CD4-positive, alpha-beta T cell treated with Interferon gamma for 1 hour (primary cell): Measurements from ENCODE around the gene PCDHA4.
"Not testable (repeated sequence)": the region's sequence is repeated elsewhere in the genome, so short reads cannot be mapped to it uniquely, and the experiment has no call there.

Experiments used
- DNase-seq: peaks from one replicate; pipeline ENCODE4 v3.0.0-alpha.2; 2020

Gene PCDHA4

DNA sequence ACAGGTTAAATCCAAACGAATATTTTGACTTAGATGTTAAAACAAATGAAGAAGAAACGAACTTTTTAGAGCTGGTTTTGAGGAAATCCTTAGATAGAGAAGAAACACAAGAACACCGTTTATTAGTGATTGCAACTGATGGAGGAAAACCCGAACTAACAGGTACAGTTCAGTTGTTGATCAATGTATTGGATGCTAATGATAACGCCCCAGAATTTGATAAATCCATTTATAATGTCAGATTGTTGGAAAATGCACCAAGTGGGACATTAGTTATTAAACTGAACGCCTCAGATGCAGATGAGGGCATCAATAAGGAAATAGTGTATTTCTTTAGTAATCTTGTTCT, 15.4 kb downstream of the PCDHA4 start:
- no peak for DNase-seq

DNA sequence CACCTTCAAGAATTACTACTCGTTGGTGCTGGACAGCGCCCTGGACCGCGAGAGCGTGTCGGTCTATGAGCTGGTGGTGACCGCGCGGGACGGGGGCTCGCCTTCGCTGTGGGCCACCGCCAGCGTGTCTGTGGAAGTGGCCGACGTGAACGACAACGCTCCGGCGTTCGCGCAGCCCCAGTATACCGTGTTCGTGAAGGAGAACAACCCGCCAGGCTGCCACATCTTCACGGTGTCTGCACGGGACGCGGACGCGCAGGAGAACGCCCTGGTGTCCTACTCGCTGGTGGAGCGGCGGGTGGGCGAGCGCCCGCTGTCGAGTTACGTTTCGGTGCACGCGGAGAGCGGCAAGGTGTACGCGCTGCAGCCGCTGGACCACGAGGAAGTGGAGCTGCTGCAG, 16.1 kb downstream of the PCDHA4 start:
- DNase-seq = not testable (repeated sequence)

DNA sequence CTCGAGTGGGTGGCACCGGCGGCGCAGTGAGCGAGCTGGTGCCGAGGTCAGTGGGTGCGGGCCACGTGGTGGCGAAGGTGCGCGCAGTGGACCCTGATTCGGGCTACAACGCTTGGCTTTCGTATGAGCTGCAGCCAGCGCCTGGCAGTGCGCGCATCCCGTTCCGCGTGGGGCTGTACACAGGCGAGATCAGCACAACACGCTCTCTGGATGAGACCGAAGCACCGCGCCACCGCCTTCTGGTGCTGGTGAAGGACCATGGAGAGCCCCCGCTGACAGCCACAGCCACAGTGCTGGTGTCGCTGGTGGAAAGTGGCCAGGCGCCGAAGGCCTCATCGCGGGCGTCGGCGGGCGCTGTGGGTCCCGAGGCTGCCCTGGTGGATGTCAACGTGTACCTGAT, 16.6 kb downstream of the PCDHA4 start:
- no peak for DNase-seq

DNA sequence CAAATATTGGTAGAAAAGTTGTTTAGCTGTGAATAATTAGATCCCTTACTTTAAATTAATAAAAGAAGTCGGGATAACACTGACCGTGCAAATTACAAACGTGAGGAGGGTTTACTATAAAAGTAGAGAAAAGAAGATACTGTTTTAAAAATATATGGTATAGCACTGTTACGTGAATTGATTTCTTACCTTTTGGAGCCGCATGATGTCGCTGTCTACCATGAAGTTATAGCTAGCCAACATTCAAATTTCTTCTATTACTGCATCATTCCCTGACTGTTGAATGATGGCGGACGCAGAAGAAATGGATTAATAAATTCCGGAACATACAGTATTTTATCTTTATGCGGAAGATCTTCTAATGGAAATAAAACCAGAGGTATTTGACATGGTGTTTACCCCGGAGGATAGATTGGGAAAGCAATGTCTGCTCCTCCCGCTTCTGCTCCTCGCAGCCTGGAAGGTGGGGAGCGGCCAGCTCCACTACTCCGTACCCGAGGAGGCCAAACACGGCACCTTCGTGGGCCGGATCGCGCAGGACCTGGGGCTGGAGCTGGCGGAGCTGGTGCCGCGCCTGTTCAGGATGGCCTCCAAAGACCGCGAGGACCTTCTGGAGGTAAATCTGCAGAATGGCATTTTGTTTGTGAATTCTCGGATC, 21.0 kb downstream of the PCDHA4 start, which contains the start of gene PCDHA6:
Gene PCDHA6, plus strand, starts transcription at position 257 of the 658 bp plus-strand sequence. Its CDS starts 132 bp downstream, at position 389.
- no peak for DNase-seq

DNA sequence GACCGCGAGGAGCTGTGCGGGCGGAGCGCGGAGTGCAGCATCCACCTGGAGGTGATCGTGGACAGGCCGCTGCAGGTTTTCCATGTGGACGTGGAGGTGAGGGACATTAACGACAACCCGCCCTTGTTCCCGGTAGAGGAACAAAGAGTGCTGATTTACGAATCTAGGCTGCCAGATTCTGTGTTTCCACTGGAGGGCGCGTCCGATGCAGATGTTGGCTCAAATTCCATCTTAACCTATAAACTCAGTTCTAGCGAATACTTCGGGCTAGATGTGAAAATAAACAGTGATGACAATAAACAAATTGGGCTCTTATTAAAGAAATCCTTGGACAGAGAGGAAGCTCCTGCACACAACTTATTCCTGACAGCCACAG, 21.5 kb downstream of the PCDHA4 start:
- no peak for DNase-seq

DNA sequence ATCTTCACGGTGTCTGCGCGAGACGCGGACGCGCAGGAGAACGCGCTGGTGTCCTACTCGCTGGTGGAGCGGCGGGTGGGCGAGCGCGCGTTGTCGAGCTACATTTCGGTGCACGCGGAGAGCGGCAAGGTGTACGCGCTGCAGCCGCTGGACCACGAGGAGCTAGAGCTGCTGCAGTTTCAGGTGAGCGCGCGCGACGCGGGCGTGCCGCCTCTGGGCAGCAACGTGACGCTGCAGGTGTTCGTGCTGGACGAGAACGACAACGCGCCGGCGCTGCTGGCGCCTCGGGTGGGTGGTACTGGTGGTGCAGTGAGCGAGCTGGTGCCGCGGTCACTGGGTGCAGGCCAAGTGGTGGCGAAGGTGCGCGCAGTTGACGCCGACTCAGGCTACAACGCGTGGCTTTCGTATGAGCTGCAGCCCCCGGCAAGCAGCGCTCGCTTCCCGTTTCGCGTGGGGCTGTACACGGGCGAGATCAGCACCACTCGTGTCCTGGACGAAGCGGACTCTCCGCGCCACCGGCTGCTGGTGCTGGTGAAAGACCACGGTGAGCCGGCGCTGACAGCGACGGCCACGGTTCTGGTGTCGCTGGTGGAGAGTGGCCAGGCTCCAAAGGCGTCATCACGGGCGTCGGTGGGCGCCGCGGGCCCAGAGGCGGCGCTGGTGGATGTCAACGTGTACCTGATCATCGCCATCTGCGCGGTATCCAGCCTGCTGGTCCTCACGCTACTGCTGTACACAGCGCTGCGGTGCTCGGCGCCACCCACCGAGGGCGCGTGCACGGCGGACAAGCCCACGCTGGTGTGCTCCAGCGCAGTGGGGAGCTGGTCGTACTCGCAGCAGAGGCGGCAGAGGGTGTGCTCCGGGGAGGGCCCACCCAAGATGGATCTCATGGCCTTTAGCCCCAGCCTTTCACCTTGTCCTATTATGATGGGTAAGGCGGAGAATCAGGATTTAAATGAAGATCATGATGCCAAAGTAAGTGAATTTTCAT, 22.9 kb downstream of the PCDHA4 start:
- DNase-seq = not testable (repeated sequence)

DNA sequence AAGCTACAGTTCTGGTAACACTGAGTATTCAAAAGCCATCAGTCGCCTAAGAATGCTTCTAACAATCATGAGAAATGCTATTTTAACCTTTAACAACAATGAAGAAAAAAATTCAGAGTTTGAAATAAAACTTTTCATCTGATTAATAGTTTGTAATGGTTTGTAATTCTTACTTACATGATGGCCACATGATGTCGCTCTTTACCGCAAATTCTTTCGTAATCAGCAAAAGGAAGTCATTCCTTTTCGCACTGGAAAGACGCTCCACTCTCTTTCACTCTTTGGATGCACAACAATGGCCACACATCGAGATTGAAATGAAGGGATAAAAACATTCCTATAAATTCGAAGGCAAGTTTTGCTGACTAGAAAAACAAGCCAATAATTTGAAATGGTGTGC, 27.1 kb downstream of the PCDHA4 start, which contains the start of gene PCDHA7:
Gene PCDHA7, plus strand, starts transcription at position 277 of the 400 bp plus-strand sequence. Its CDS starts 115 bp downstream, at position 392.
- DNase-seq = no peak

DNA sequence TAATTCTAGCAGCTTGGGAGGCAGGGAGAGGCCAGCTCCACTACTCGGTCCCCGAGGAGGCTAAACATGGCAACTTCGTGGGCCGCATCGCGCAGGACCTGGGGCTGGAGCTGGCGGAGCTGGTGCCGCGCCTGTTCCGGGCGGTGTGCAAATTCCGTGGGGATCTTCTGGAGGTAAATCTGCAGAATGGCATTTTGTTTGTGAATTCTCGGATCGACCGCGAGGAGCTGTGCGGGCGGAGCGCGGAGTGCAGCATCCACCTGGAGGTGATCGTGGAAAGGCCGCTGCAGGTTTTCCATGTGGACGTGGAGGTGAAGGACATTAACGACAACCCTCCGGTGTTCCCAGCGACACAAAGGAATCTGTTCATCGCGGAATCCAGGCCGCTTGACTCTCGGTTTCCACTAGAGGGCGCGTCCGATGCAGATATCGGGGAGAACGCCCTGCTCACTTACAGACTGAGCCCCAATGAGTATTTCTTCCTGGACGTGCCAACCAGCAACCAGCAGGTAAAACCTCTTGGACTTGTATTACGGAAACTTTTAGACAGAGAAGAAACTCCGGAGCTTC, 27.7 kb downstream of the PCDHA4 start:
- not testable (repeated sequence) for DNase-seq

DNA sequence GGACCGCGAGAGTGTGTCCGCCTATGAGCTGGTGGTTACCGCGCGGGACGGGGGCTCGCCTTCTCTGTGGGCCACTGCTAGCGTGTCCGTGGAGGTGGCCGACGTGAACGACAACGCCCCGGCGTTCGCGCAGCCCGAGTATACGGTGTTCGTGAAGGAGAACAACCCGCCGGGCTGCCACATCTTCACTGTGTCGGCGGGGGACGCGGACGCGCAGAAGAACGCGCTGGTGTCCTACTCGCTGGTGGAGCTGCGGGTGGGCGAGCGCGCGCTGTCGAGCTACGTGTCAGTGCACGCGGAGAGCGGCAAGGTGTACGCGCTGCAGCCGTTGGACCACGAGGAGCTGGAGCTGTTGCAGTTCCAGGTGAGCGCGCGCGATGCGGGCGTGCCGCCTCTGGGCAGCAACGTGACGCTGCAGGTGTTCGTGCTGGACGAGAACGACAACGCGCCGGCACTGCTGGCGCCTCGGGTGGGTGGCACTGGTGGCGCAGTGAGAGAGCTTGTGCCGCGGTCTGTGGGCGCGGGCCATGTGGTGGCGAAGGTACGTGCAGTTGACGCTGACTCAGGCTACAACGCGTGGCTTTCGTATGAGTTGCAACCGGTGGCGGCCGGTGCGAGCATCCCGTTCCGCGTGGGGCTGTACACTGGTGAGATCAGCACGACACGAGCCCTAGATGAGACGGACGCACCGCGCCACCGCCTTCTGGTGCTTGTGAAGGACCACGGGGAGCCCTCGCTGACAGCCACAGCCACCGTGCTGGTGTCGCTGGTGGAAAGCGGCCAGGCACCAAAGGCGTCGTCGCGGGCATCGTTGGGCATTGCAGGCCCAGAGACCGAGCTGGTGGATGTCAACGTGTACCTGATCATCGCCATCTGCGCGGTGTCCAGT, 29.0 kb downstream of the PCDHA4 start:
- DNase-seq = no peak

DNA sequence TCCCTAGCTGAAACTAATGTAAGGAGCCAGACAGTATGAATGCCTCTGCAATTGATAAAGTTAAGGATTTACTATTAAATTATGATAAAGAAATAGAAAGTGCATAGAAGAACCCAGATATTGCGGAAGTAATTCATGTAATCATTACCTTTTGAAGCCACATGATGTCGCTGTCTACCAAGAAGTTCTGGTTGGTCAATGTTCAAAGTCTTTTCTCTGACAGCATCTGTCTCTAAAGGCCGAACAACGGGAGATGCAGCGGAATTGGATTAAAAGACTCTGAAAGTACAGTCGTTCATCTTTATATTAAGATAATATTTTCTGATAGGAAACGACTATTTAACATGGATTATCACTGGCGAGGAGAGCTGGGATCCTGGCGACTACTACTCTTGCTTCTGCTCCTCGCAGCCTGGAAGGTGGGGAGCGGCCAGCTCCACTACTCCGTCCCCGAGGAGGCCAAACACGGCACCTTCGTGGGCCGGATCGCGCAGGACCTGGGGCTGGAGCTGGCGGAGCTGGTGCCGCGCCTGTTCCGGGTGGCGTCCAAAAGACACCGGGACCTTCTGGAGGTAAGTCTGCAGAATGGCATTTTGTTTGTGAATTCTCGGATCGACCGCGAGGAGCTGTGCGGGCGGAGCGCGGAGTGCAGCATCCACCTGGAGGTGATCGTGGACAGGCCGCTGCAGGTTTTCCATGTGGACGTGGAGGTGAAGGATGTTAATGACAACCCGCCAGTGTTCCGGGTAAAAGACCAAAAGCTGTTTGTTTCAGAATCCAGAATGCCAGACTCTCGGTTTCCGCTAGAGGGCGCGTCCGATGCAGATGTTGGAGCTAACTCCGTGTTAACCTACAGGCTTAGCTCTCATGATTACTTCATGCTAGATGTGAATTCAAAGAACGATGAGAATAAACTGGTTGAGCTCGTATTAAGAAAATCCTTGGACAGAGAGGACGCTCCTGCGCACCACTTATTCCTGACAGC, 34.4 kb downstream of the PCDHA4 start, which contains the start of gene PCDHA8:
Gene PCDHA8, plus strand, starts transcription at position 210 of the 985 bp plus-strand sequence. Its CDS starts 135 bp downstream, at position 345.
- no peak for DNase-seq

DNA sequence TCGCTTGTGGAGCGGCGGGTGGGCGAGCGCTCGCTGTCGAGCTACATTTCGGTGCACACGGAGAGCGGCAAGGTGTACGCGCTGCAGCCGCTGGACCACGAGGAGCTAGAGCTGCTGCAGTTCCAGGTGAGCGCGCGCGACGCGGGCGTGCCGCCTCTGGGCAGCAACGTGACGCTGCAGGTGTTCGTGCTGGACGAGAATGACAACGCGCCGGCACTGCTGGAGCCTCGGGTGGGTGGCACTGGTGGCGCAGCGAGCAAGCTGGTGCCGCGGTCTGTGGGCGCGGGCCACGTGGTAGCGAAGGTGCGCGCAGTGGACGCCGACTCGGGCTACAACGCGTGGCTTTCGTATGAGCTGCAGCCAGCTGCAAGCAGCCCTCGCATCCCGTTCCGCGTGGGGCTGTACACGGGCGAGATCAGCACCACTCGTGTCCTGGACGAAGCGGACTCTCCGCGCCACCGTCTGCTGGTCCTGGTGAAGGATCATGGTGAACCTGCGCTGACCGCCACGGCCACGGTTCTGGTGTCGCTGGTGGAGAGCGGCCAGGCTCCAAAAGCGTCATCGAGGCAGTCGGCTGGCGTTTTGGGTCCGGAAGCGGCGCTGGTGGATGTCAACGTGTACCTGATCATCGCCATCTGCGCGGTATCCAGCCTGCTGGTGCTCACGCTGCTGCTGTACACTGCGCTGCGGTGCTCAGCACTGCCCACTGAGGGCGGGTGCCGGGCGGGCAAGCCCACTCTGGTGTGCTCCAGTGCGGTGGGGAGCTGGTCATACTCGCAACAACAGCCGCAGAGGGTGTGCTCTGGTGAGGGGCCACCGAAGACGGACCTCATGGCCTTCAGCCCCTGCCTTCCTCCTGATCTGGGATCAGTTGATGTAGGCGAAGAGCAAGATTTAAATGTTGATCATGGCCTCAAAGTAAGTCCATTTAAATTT, 36.2 kb downstream of the PCDHA4 start:
- DNase-seq = no peak

DNA sequence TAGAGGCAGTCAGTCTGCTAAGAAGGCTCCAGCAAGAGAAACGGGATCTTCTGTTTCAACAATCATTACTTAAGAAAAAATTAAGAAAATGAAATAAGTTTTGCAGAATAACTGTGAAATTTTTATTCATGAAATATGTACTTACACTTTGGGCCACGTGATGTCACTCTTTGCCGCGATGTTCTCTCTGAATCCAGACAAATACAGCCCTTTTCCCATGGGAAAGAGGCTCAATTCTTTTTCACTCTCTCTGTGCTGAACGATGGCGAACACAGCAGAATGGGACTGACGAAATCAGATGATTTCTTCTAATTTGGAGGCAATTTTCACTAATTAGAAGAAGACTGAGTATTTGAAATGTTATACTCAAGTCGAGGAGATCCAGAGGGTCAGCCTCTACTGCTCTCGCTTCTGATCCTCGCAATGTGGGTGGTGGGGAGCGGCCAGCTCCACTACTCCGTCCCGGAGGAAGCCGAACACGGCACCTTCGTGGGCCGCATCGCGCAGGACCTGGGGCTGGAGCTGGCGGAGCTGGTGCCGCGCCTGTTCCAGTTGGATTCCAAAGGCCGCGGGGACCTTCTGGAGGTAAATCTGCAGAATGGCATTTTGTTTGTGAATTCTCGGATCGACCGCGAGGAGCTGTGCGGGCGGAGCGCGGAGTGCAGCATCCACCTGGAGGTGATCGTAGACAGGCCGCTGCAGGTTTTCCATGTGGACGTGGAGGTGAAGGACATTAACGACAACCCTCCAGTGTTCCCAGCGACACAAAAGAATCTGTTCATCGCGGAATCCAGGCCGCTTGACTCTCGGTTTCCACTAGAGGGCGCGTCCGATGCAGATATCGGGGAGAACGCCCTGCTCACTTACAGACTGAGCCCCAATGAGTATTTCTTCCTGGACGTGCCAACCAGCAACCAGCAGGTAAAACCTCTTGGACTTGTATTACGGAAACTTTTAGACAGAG, 41.6 kb downstream of the PCDHA4 start, which contains the start of gene PCDHA9:
Gene PCDHA9, plus strand, starts transcription at position 244 of the 964 bp plus-strand sequence. Its CDS starts 114 bp downstream, at position 358.
- DNase-seq = not testable (repeated sequence)

DNA sequence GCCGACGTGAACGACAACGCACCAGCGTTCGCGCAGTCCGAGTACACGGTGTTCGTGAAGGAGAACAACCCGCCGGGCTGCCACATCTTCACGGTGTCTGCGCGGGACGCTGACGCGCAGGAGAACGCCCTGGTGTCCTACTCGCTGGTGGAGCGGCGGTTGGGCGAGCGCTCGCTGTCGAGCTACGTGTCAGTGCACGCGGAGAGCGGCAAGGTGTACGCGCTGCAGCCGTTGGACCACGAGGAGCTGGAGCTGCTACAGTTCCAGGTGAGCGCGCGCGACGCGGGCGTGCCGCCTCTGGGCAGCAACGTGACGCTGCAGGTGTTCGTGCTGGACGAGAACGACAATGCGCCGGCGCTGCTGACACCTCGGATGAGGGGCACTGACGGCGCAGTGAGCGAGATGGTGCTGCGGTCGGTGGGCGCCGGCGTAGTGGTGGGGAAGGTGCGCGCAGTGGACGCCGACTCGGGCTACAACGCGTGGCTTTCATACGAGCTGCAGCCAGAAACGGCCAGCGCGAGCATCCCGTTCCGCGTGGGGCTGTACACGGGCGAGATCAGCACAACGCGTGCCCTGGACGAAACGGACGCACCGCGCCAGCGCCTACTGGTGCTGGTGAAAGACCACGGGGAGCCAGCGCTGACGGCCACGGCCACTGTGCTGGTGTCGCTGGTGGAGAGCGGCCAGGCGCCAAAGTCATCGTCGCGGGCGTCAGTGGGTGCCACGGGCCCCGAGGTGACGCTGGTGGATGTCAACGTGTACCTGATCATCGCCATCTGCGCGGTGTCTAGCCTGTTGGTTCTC, 43.2 kb downstream of the PCDHA4 start:
- DNase-seq = not testable (repeated sequence)

DNA sequence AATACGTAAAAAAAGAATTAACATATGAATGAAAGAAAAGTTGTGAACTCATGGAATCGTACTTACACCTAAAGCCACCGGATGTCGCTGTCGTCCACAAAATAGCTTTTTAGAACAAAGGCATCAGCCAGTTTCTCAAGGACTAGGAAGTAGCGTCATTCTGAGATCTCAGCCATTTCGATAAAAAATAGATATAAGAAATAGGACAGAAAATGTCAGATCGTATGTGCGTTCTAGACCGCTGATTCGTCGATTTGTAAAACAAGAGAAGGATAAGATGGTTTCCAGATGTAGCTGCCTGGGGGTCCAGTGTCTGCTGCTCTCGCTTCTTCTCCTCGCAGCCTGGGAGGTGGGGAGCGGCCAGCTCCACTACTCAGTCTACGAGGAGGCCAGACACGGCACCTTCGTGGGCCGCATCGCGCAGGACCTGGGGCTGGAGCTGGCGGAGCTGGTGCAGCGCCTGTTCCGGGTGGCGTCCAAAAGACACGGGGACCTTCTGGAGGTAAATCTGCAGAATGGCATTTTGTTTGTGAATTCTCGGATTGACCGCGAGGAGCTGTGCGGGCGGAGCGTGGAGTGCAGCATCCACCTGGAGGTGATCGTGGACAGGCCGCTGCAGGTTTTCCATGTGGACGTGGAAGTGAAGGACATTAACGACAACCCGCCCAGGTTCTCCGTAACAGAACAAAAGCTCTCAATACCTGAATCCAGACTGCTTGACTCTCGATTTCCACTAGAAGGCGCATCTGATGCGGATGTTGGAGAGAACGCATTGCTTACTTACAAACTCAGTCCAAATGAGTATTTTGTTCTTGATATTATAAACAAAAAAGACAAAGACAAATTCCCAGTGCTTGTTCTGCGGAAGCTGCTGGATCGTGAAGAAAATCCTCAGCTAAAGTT, 49.2 kb downstream of the PCDHA4 start, which contains the start of gene PCDHA10:
Gene PCDHA10, plus strand, starts transcription at position 126 of the 903 bp plus-strand sequence. Its CDS starts 152 bp downstream, at position 278.
- no peak for DNase-seq

DNA sequence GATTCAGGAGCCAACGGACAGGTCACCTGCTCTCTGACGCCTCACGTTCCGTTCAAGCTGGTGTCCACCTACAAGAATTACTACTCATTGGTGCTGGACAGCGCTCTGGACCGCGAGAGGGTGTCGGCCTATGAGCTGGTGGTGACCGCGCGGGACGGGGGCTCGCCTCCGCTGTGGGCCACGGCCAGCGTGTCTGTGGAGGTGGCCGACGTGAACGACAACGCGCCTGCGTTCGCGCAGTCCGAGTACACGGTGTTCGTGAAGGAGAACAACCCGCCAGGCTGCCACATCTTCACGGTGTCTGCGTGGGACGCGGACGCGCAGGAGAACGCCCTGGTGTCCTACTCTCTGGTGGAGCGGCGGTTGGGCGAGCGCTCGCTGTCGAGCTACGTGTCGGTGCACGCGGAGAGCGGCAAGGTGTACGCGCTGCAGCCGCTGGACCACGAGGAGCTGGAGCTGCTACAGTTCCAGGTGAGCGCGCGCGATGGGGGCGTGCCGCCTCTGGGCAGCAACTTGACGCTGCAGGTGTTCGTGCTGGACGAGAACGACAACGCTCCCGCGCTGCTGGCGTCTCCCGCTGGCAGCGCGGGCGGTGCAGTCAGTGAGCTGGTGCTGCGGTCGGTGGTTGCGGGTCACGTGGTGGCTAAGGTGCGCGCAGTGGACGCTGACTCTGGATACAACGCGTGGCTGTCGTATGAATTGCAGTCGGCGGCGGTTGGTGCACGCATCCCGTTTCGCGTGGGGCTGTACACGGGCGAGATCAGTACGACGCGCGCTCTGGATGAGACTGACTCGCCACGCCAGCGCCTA, 50.5 kb downstream of the PCDHA4 start:
- no peak for DNase-seq

DNA sequence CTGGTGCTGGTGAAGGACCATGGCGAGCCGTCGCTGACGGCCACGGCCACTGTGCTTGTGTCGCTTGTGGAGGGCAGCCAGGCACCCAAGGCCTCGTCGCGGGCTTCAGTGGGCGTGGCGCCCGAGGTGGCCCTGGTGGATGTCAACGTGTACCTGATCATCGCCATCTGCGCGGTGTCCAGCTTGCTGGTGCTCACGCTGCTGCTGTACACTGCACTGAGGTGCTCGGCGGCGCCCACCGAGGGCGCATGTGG, 51.0 kb downstream of the PCDHA4 start:
- no peak for DNase-seq
